Breast epithelium (tissue), 3 donors: ENCODE measurements around the gene SYT15.
"Not testable (repeated sequence)": the region's sequence is repeated elsewhere in the genome, so short reads cannot be mapped to it uniquely, and the experiment has no call there.

ENCODE experiments used
- POLR2A ChIP-seq: fragments of 450-650 bp; IDR thresholded peaks from one replicate; pipeline ENCODE4 v1.6.1; 2016; ENCODE audit warnings: antibody characterized with exemption, mild to moderate bottlenecking, moderate library complexity
- TF ChIP-seq, protein P1 (sequence below), 3 donors: fragments of 450-650 bp; IDR thresholded peaks; one replicate each; pipeline ENCODE4 v1.5.1; 2016 to 2017; ENCODE audit warnings: antibody characterized with exemption in 3 of 3, mild to moderate bottlenecking in 3 of 3, moderate library complexity in 3 of 3

DNA sequence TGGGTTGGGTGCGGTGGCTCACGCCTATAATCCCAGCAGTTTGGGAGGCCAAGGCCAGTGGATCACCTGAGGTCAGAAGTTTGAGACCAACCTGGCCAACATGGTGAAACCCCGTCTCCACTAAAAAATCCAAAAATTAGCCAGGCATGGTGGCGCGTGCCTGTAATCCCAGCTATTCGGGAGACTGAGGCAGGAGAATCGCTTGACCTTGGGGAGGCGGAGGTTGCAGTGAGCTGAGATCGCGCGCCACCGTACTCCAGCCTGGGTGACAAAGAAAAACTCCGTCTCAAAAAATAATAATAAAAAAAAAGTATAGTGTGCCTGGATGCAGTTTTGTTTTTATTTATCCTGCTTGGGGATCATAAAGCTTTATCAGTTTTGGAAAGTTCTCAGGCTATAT lies 14.4 kb downstream of the SYT15 start:
- TF ChIP-seq, protein P1, sequence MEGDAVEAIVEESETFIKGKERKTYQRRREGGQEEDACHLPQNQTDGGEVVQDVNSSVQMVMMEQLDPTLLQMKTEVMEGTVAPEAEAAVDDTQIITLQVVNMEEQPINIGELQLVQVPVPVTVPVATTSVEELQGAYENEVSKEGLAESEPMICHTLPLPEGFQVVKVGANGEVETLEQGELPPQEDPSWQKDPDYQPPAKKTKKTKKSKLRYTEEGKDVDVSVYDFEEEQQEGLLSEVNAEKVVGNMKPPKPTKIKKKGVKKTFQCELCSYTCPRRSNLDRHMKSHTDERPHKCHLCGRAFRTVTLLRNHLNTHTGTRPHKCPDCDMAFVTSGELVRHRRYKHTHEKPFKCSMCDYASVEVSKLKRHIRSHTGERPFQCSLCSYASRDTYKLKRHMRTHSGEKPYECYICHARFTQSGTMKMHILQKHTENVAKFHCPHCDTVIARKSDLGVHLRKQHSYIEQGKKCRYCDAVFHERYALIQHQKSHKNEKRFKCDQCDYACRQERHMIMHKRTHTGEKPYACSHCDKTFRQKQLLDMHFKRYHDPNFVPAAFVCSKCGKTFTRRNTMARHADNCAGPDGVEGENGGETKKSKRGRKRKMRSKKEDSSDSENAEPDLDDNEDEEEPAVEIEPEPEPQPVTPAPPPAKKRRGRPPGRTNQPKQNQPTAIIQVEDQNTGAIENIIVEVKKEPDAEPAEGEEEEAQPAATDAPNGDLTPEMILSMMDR (IDR thresholded peaks at IDR 0.05), result not testable (repeated sequence)
- TF ChIP-seq POLR2A, result not testable (repeated sequence)
